HFFc6 (cell line): ENCODE results near the gene DTNBP1. TPM values are rescaled to one million over a fixed set of nuclear protein-coding genes. Genes with fewer than 3 reads are reported as not detected.
A peak's percentile ranks its signal among the peaks of the same experiment; 100 is the strongest.

Source experiments
- DNase-seq: peaks from one replicate; pipeline ENCODE4 v3.0.0-alpha.2; 2018
- H3K27ac Mint-ChIP-seq: 2 replicates; pipeline ENCODE4 v1.8.0; 2020; ENCODE audit warnings: mild to moderate bottlenecking, mixed read lengths
- H3K27me3 Mint-ChIP-seq: 2 replicates; pipeline ENCODE4 v1.8.0; 2021; ENCODE audit warnings: mild to moderate bottlenecking, moderate library complexity, mixed read lengths; ENCODE audit not compliant: insufficient read depth
- H3K36me3 Mint-ChIP-seq: 2 replicates; pipeline ENCODE4 v1.8.0; 2021; ENCODE audit warnings: low read depth, mixed read lengths
- H3K4me1 Mint-ChIP-seq: 2 replicates; pipeline ENCODE4 v1.8.0; 2020; ENCODE audit warnings: low read depth, mixed read lengths
- H3K4me3 Mint-ChIP-seq: 2 replicates; pipeline ENCODE4 v1.8.0; 2020; ENCODE audit warnings: mild to moderate bottlenecking, moderate library complexity, mixed read lengths
- H3K9me3 Mint-ChIP-seq: 2 replicates; pipeline ENCODE4 v1.8.0; 2020; ENCODE audit warnings: mild to moderate bottlenecking, mixed read lengths
- total RNA-seq, 6 experiments: library from RNA; stranded (reverse); fragmentation: NEBNext Ultra II Directional; extraction: Animal tissue kit (Norgen Biotek cat#: 25700); gene quantifications; 2 replicates in 1 of 6; 3 replicates in 5 of 6; pipeline ENCODE4 v1.2.3, GENCODE V29; 2021
- TF ChIP-seq, protein P1 (sequence below): fragments of 200-600 bp; sonication (generic); IDR thresholded peaks from 2 replicates; pipeline ENCODE4 v1.5.0; 2021; ENCODE audit warnings: antibody characterized with exemption, mild to moderate bottlenecking

The DTNBP1 gene
- total RNA-seq, 6 experiments from 2014 or later, result 10.4 to 15.3 (median 13.9) TPM

DNA sequence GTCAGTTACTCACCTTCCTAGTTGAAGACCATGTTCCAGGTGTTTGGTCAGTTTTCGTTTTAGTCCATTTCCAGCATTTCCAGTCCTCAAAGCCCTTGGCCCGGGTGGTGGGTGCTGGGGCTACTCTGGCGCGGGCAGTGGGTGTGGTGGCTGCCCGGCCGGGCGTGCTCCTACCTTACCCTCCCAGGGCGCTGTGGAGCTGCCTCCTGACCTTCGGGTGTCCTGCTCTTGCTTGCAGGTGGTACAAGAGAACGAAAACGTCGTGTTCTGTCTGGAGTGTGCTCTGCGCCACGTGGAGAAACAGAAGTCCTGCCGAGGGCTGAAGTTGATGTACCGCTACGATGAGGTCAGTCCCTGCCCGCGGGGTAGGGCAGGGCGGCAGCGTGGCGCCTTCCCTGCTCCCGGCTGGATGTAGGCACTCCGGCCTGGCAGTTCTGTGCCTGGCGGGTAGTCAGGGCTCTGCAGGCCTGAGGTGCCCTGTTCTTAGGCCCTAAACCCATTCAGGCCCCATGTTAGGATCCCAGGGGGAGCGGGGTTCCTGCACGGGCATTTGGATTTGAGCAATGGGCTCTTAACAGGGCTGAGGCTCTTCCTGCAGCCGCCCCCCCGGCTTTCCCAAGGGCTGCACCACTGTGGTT lies 145.8 kb downstream of the DTNBP1 start:
- DNase-seq, result no peak
- Mint-ChIP-seq H3K27me3 (peaks cover 14% of the 10 kb centered on the region), H3K27ac (no peak overlapping the region), H3K4me3 (no peak overlapping the region), H3K4me1 (no peaks in the 10 kb centered on the region), H3K36me3 (peaks cover 17% of the 10 kb centered on the region), H3K9me3 (no peaks in the 10 kb centered on the region)
- TF ChIP-seq, protein P1, sequence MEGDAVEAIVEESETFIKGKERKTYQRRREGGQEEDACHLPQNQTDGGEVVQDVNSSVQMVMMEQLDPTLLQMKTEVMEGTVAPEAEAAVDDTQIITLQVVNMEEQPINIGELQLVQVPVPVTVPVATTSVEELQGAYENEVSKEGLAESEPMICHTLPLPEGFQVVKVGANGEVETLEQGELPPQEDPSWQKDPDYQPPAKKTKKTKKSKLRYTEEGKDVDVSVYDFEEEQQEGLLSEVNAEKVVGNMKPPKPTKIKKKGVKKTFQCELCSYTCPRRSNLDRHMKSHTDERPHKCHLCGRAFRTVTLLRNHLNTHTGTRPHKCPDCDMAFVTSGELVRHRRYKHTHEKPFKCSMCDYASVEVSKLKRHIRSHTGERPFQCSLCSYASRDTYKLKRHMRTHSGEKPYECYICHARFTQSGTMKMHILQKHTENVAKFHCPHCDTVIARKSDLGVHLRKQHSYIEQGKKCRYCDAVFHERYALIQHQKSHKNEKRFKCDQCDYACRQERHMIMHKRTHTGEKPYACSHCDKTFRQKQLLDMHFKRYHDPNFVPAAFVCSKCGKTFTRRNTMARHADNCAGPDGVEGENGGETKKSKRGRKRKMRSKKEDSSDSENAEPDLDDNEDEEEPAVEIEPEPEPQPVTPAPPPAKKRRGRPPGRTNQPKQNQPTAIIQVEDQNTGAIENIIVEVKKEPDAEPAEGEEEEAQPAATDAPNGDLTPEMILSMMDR, result no peak

DNA sequence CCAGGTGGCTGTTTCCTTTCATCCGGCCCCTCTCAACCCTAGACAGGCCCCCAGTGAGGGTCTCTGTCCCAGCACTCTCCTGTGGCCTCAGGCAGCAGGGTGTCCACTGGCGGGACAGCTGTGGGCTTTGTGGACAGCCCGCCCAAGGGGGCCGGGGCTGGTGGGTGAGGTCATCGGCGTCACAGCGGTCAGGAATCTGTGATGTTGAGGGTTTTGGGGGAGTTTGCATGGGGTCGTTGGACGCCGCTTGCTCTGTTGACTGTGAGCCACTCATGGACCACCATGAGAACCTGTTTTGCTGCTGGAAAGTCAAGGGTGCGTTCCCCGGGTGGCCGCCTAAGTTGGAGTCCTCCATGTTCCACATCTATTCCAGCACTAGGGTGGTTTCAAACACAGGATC lies 146.4 kb downstream of the DTNBP1 start:
- Mint-ChIP-seq H3K27me3 (peaks cover 17% of the 10 kb centered on the region), H3K9me3 (no peaks in the 10 kb centered on the region), H3K36me3 (peaks cover 17% of the 10 kb centered on the region), H3K27ac (no peak overlapping the region), H3K4me3 (no peak overlapping the region), H3K4me1 (no peaks in the 10 kb centered on the region)
- TF ChIP-seq, protein P1, result no peak
- no peak for DNase-seq

- Mint-ChIP-seq H3K4me3 (no peak overlapping the region), H3K9me3 (no peaks in the 10 kb centered on the region)
- DNase-seq, result no peak
Observed at GRCh38 chr6:15515660-15516375, 147.0 kb downstream of the DTNBP1 start.

GRCh38 chr6:15515226-15515625 lies 147.6 kb downstream of the DTNBP1 start:
- Mint-ChIP-seq H3K9me3 (no peaks in the 10 kb centered on the region), H3K36me3 (peaks cover 13% of the 10 kb centered on the region; the same call in 1 of the 2 replicates), H3K4me1 (no peaks in the 10 kb centered on the region), H3K27me3 (peaks cover 15% of the 10 kb centered on the region), H3K4me3 (no peak overlapping the region), H3K27ac (no peak overlapping the region)
- TF ChIP-seq, protein P1, result no peak
- DNase-seq, result no peak

More at GRCh38 chr6:15515660-15516375, 147.0 kb downstream of the DTNBP1 start:
- no peaks in the 10 kb centered on the region for H3K4me1 Mint-ChIP-seq
- H3K36me3 Mint-ChIP-seq, result peaks cover 17% of the 10 kb centered on the region
- TF ChIP-seq, protein P1, result no peak
- H3K27ac Mint-ChIP-seq, result no peak overlapping the region
- H3K27me3 Mint-ChIP-seq, result peaks cover 17% of the 10 kb centered on the region

GRCh38 chr6:15513801-15514711 lies 148.8 kb downstream of the DTNBP1 start:
- Mint-ChIP-seq H3K4me1 (peaks cover 6% of the 10 kb centered on the region), H3K9me3 (no peaks in the 10 kb centered on the region), H3K4me3 (no peak overlapping the region), H3K27ac (peak overlapping the region; percentile 7; the same call in 1 of the 2 replicates), H3K27me3 (peaks cover 12% of the 10 kb centered on the region), H3K36me3 (peaks cover 13% of the 10 kb centered on the region; the same call in 1 of the 2 replicates)
- TF ChIP-seq, protein P1, result no peak
- DNase-seq, result no peak
